CD14-positive monocyte (primary cell): Measurements from ENCODE around the gene ARMC9. TPM values are rescaled to one million over a fixed set of nuclear protein-coding genes. Genes with fewer than 3 reads are reported as not detected.

Source experiments
- DNase-seq, 3 donors: peaks; one replicate each; pipeline ENCODE4 v3.0.0-alpha.2; 2011 to 2022
- H2AFZ ChIP-seq: 2 replicates; pipeline ENCODE4 v1.6.0; 2012; ENCODE audit warnings: mild to moderate bottlenecking, low read depth, low read length, inconsistent platforms; ENCODE audit not compliant: insufficient read depth, poor library complexity, severe bottlenecking
- H3K27ac ChIP-seq, 2 donors: 1 replicate in 1 of 2; 2 replicates in 1 of 2; pipeline ENCODE4 v1.5.1; 2012 to 2013; ENCODE audit warnings: low read length in 2 of 2, control low read depth in 1 of 2, inconsistent platforms in 1 of 2, low read depth in 1 of 2, mild to moderate bottlenecking in 1 of 2
- H3K27me3 ChIP-seq, 2 donors: one replicate each; pipeline versions ENCODE4 v1.6.0 to v1.6.1; 2011 to 2013; ENCODE audit warnings: low read length in 2 of 2; ENCODE audit not compliant: control insufficient read depth in 2 of 2, insufficient read depth in 2 of 2
- H3K36me3 ChIP-seq, 2 donors: replicated peaks in 1 of 2; 1 replicate in 1 of 2; 2 replicates in 1 of 2; pipeline versions ENCODE4 v1.5.1 to v1.6.1; 2012 to 2013; ENCODE audit warnings: low read length in 2 of 2, control low read depth in 1 of 2, inconsistent platforms in 1 of 2, mild to moderate bottlenecking in 1 of 2; ENCODE audit not compliant: insufficient read depth in 2 of 2, control insufficient read depth in 1 of 2
- H3K4me1 ChIP-seq, 2 donors: 1 replicate in 1 of 2; 2 replicates in 1 of 2; pipeline versions ENCODE4 v1.5.1 to v1.6.1; 2012 to 2013; ENCODE audit warnings: low read length in 2 of 2, control low read depth in 1 of 2, inconsistent platforms in 1 of 2, mild to moderate bottlenecking in 1 of 2, moderate library complexity in 1 of 2; ENCODE audit not compliant: insufficient read depth in 2 of 2, control insufficient read depth in 1 of 2
- H3K4me2 ChIP-seq: replicated peaks from 2 replicates; pipeline ENCODE3; 2012; ENCODE audit warnings: low read length, moderate library complexity, mild to moderate bottlenecking; ENCODE audit not compliant: poor library complexity, severe bottlenecking; ENCODE audit errors: extremely low read depth
- H3K4me3 ChIP-seq, 3 experiments: fragments of 200-600 bp in 1 of 3; sonication (generic) in 1 of 3; replicated peaks in 1 of 3; 1 replicate in 2 of 3; 2 replicates in 1 of 3; pipeline ENCODE4 v1.5.1; 2011 to 2013; ENCODE audit warnings: low read length in 3 of 3, mild to moderate bottlenecking in 3 of 3, control low read depth in 2 of 3, low read depth in 2 of 3, inconsistent platforms in 1 of 3, moderate library complexity in 1 of 3
- H3K79me2 ChIP-seq: 2 replicates; pipeline ENCODE4 v1.6.0; 2012; ENCODE audit warnings: mild to moderate bottlenecking, control low read depth, inconsistent platforms, low read length, moderate library complexity; ENCODE audit not compliant: insufficient read depth
- H3K9ac ChIP-seq: 2 replicates; pipeline ENCODE4 v1.6.0; 2017; ENCODE audit warnings: low read length, mild to moderate bottlenecking; ENCODE audit not compliant: insufficient read depth, poor library complexity, severe bottlenecking
- H3K9me3 ChIP-seq, 2 donors: replicated peaks in 1 of 2; 1 replicate in 1 of 2; 2 replicates in 1 of 2; pipeline versions ENCODE4 v1.5.1 to v1.6.1; 2012 to 2013; ENCODE audit warnings: low read length in 2 of 2, control low read depth in 1 of 2; ENCODE audit not compliant: control insufficient read depth in 1 of 2, insufficient read depth in 1 of 2
- H4K20me1 ChIP-seq: 2 replicates; pipeline ENCODE4 v1.6.0; 2012; ENCODE audit warnings: mild to moderate bottlenecking, low read length, control low read depth, moderate library complexity; ENCODE audit not compliant: insufficient read depth
- H3K27ac Mint-ChIP-seq, 7 donors: one replicate each; pipeline ENCODE4 v1.8.0; 2020; ENCODE audit warnings: mild to moderate bottlenecking in 7 of 7, mixed read lengths in 7 of 7, moderate library complexity in 6 of 7, inconsistent platforms in 2 of 7
- H3K27me3 Mint-ChIP-seq, 3 donors: one replicate each; pipeline ENCODE4 v1.8.0; 2021 to 2022; ENCODE audit warnings: low read depth in 3 of 3, mild to moderate bottlenecking in 3 of 3, mixed read lengths in 3 of 3, moderate library complexity in 3 of 3, inconsistent platforms in 1 of 3
- H3K36me3 Mint-ChIP-seq, 2 donors: one replicate each; pipeline ENCODE4 v1.8.0; 2020; ENCODE audit warnings: mixed read lengths in 2 of 2, inconsistent platforms in 1 of 2, mild to moderate bottlenecking in 1 of 2
- H3K4me1 Mint-ChIP-seq: one replicate; pipeline ENCODE4 v1.8.0; 2020; ENCODE audit warnings: mild to moderate bottlenecking, mixed read lengths
- H3K4me3 Mint-ChIP-seq, 2 donors: one replicate each; pipeline ENCODE4 v1.8.0; 2020; ENCODE audit warnings: mild to moderate bottlenecking in 2 of 2, mixed read lengths in 2 of 2, moderate library complexity in 1 of 2
- H3K9me3 Mint-ChIP-seq, 7 donors: one replicate each; pipeline ENCODE4 v1.8.0; 2020 to 2022; ENCODE audit warnings: mixed read lengths in 7 of 7, mild to moderate bottlenecking in 6 of 7, moderate library complexity in 6 of 7, inconsistent platforms in 2 of 7
- CTCF ChIP-seq: fragments of 200-600 bp; IDR thresholded peaks from one replicate; pipeline ENCODE4 v1.8.0; 2022; ENCODE audit warnings: antibody characterized with exemption, mild to moderate bottlenecking
- WGBS: methylation state at CpG from one replicate; pipeline ENCODE4 v1.1.5; 2013; ENCODE audit warnings: missing lambda C conversion rate; ENCODE audit not compliant: insufficient coverage; 5-methylcytosine and 5-hydroxymethylcytosine counted together
- intact Hi-C, 2 donors: fragments of 100-400 bp; cut with micrococcal nuclease; formaldehyde crosslinking; loops; one replicate each; pipeline versions ENCODE4 v1.15.0 to v1.15.1; 2023
- polyA plus RNA-seq, 3 donors: library from polyadenylated mRNA; depleted of rRNA in 1 of 3; unstranded in 2 of 3; stranded (reverse) in 1 of 3; fragments of 300-500 nt in 2 of 3; fragments of >200 nt in 1 of 3; fragmentation: Illumina TruSeq in 2 of 3; gene quantifications; 1 replicate in 2 of 3; 2 replicates in 1 of 3; pipeline ENCODE4 v1.2.3, GENCODE V29; 2012 to 2021

Gene ARMC9
- polyA plus RNA-seq, 3 donors: 0.07 to 0.27 TPM; not detected in 1

GRCh38 chr2:231290321-231291015 lies 92.0 kb downstream of the ARMC9 start:
- intact Hi-C loops: no loop called here
- no peak for DNase-seq

GRCh38 chr2:231292472-231293134 lies 94.2 kb downstream of the ARMC9 start:
- Mint-ChIP-seq H3K36me3 (no peaks in the 10 kb centered on the region), H3K9me3 (peaks cover 0 to 2% (median 0%) of the 10 kb centered on the region in 7 donors), H3K4me3 (no peak overlapping the region), H3K4me1 (peaks cover 37% of the 10 kb centered on the region), H3K27me3 (peaks cover 0 to 3% (median 2%) of the 10 kb centered on the region in 3 donors), H3K27ac (no peak overlapping the region)
- WGBS: 95% methylated on average over 6 of the region's 8 CpGs
- Histone ChIP-seq H2AFZ (no peak overlapping the region), H3K4me1 (peaks cover 19% of the 10 kb centered on the region in 2 donors), H3K9ac (no peak overlapping the region), H3K27me3 (no peaks in the 10 kb centered on the region), H3K36me3 (no peaks in the 10 kb centered on the region), H3K4me2 (no peak overlapping the region), H4K20me1 (no peaks in the 10 kb centered on the region), H3K27ac (no peak overlapping the region), H3K4me3 (no peak overlapping the region), H3K9me3 (no peaks in the 10 kb centered on the region), H3K79me2 (no peaks in the 10 kb centered on the region)
- no peak for DNase-seq
- no peak for TF ChIP-seq CTCF
- intact Hi-C loops: no loop called here

More at GRCh38 chr2:231290321-231291015, 92.0 kb downstream of the ARMC9 start:
- H3K4me2 ChIP-seq: no peak overlapping the region
- H3K4me1 Mint-ChIP-seq: peaks cover 31% of the 10 kb centered on the region
- no peak overlapping the region for H2AFZ ChIP-seq
- H3K4me3 Mint-ChIP-seq: no peak overlapping the region
- no peaks in the 10 kb centered on the region for H4K20me1 ChIP-seq
- no peak overlapping the region for H3K4me3 ChIP-seq
- peaks cover 0 to 3% (median 0%) of the 10 kb centered on the region in 3 donors for H3K27me3 Mint-ChIP-seq
- H3K36me3 ChIP-seq: no peaks in the 10 kb centered on the region
- H3K27ac ChIP-seq: no peak overlapping the region
- no peaks in the 10 kb centered on the region for H3K9me3 ChIP-seq
- no peak for TF ChIP-seq CTCF
- H3K9me3 Mint-ChIP-seq: no peaks in the 10 kb centered on the region
- no peak overlapping the region for H3K9ac ChIP-seq
- peaks cover 16 to 18% of the 10 kb centered on the region in 2 donors for H3K4me1 ChIP-seq
- WGBS: 0% methylated on average over 1 of the region's 2 CpGs
- H3K79me2 ChIP-seq: no peaks in the 10 kb centered on the region
- H3K27ac Mint-ChIP-seq: peak overlapping the region in 1 of 7 donors; percentile 61
- H3K36me3 Mint-ChIP-seq: no peaks in the 10 kb centered on the region
- no peaks in the 10 kb centered on the region for H3K27me3 ChIP-seq
